OCI-LY7 (cell line): ENCODE results near the gene NRP1.

Source experiments
- CTCF ChIP-seq: fragments of 200-600 bp; sonication (generic); conservative IDR thresholded peaks from 2 replicates; pipeline ENCODE4 v1.5.1; 2014; ENCODE audit warnings: mild to moderate bottlenecking, antibody characterized with exemption, low read length, moderate library complexity, mixed read lengths
- EZH2phosphoT487 ChIP-seq: fragments of 200-600 bp; sonication (generic); IDR thresholded peaks from 2 replicates; pipeline ENCODE4 v1.6.1; 2018; ENCODE audit warnings: low read depth, borderline replicate concordance, mild to moderate bottlenecking, mixed run types, antibody characterized with exemption, low read length, moderate library complexity, mixed read lengths

DNA sequence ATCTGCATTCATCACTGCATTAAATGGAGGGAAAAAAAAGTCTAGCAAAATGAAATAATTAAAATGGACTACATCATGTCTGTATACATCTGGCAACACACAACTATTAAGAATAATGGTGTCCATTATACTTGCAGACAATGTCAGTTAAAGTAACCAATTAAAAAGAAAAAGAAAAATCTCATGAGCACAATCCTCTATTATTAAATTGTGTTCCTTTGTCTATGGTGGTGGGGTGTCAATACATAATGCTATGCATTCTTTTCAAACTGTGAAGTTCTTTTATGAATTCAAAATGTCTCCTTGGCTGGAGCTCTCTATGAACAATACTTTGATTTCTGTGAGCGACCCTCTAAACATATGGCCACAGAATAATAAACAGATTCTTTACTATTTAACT lies 63.5 kb downstream of the NRP1 start:
- TF ChIP-seq CTCF (no peak), EZH2phosphoT487 (no peak)
